ENCODE results near the gene CLASP2. TPM values are rescaled to one million over a fixed set of nuclear protein-coding genes. Genes with fewer than 3 reads are reported as not detected.

Gene CLASP2
- total RNA-seq, 1 donor from 2014 or later, result 52.8 TPM

- H3K9me3 Mint-ChIP-seq (ENCODE audit: low read depth), result no peaks in the 10 kb centered on the region
- H3K4me3 Mint-ChIP-seq (ENCODE audit: unreplicated experiment), result no peak overlapping the region
- H3K27ac Mint-ChIP-seq (ENCODE audit: unreplicated experiment), result no peak overlapping the region
- H3K27me3 Mint-ChIP-seq (ENCODE audit: low read depth), result no peaks in the 10 kb centered on the region
- TF ChIP-seq CTCF (IDR thresholded peaks at IDR 0.05), result no peak
- no peak for DNase-seq (ENCODE audit: low spot score)
- peaks cover 6% of the 10 kb centered on the region for H3K4me1 Mint-ChIP-seq (ENCODE audit: low read depth)
- peaks cover 7% of the 10 kb centered on the region for H3K36me3 Mint-ChIP-seq (ENCODE audit: low read depth)
Observed at GRCh38 chr3:33577173-33577572, 140.9 kb downstream of the CLASP2 start.

GRCh38 chr3:33575311-33575710, 142.7 kb downstream of the CLASP2 start:
- Mint-ChIP-seq H3K9me3 (ENCODE audit: low read depth) (no peaks in the 10 kb centered on the region), H3K4me1 (ENCODE audit: low read depth) (peaks cover 6% of the 10 kb centered on the region), H3K4me3 (ENCODE audit: unreplicated experiment) (no peak overlapping the region), H3K27ac (ENCODE audit: unreplicated experiment) (no peak overlapping the region), H3K27me3 (ENCODE audit: low read depth) (no peaks in the 10 kb centered on the region), H3K36me3 (ENCODE audit: low read depth) (peaks cover 10% of the 10 kb centered on the region)
- TF ChIP-seq CTCF (IDR thresholded peaks at IDR 0.05), result no peak
- DNase-seq (ENCODE audit: low spot score), result no peak

GRCh38 chr3:33557829-33558228, 160.2 kb downstream of the CLASP2 start:
- Mint-ChIP-seq H3K27ac (ENCODE audit: unreplicated experiment) (no peak overlapping the region), H3K36me3 (ENCODE audit: low read depth) (peaks cover 11% of the 10 kb centered on the region), H3K9me3 (ENCODE audit: low read depth) (no peaks in the 10 kb centered on the region), H3K4me1 (ENCODE audit: low read depth) (no peaks in the 10 kb centered on the region), H3K27me3 (ENCODE audit: low read depth) (no peaks in the 10 kb centered on the region), H3K4me3 (ENCODE audit: unreplicated experiment) (no peak overlapping the region)
- no peak for DNase-seq (ENCODE audit: low spot score)
- TF ChIP-seq CTCF (IDR thresholded peaks at IDR 0.05), result no peak

- Mint-ChIP-seq H3K27ac (ENCODE audit: unreplicated experiment) (no peak overlapping the region), H3K27me3 (ENCODE audit: low read depth) (no peaks in the 10 kb centered on the region), H3K4me1 (ENCODE audit: low read depth) (no peaks in the 10 kb centered on the region), H3K36me3 (ENCODE audit: low read depth) (peaks cover 14% of the 10 kb centered on the region), H3K9me3 (ENCODE audit: low read depth) (no peaks in the 10 kb centered on the region), H3K4me3 (ENCODE audit: unreplicated experiment) (no peak overlapping the region)
- DNase-seq (ENCODE audit: low spot score), result no peak
- no peak for TF ChIP-seq CTCF (IDR thresholded peaks at IDR 0.05)
Observed at GRCh38 chr3:33557279-33557678, 160.8 kb downstream of the CLASP2 start.

- no peak for TF ChIP-seq CTCF (IDR thresholded peaks at IDR 0.05)
- Mint-ChIP-seq H3K4me1 (ENCODE audit: low read depth) (no peaks in the 10 kb centered on the region), H3K36me3 (ENCODE audit: low read depth) (peaks cover 22% of the 10 kb centered on the region), H3K9me3 (ENCODE audit: low read depth) (peaks cover 5% of the 10 kb centered on the region), H3K27ac (ENCODE audit: unreplicated experiment) (no peak overlapping the region), H3K27me3 (ENCODE audit: low read depth) (no peaks in the 10 kb centered on the region), H3K4me3 (ENCODE audit: unreplicated experiment) (no peak overlapping the region)
- no peak for DNase-seq (ENCODE audit: low spot score)
Observed at GRCh38 chr3:33547101-33547500, 171.0 kb downstream of the CLASP2 start.
